Sigmoid colon (tissue), 7 donors: ENCODE data around the gene TBC1D10A. TPM values are rescaled to one million over a fixed set of nuclear protein-coding genes. Genes with fewer than 3 reads are reported as not detected.
A peak's percentile ranks its signal among the peaks of the same experiment; 100 is the strongest.

Source experiments
- DNase-seq: peaks from one replicate; pipeline ENCODE4 v3.0.0-alpha.2; 2019
- H3K27ac ChIP-seq, 4 donors: fragments of 200-600 bp; sonication (generic); one replicate each; pipeline ENCODE4 v1.5.1; 2016 to 2019; ENCODE audit warnings: mild to moderate bottlenecking in 1 of 4
- H3K27me3 ChIP-seq, 3 donors: fragments of 200-600 bp; sonication (generic); one replicate each; pipeline ENCODE4 v1.5.1; 2019; ENCODE audit warnings: mild to moderate bottlenecking in 1 of 3
- H3K36me3 ChIP-seq, 4 donors: fragments of 200-600 bp; sonication (generic); one replicate each; pipeline ENCODE4 v1.5.1; 2016 to 2019
- H3K4me1 ChIP-seq, 4 donors: fragments of 200-600 bp; sonication (generic); one replicate each; pipeline ENCODE4 v1.5.1; 2017 to 2019
- H3K4me3 ChIP-seq, 4 donors: fragments of 200-600 bp; sonication (generic); one replicate each; pipeline ENCODE4 v1.5.1; 2017 to 2019; ENCODE audit warnings: mild to moderate bottlenecking in 2 of 4, moderate library complexity in 1 of 4
- H3K9me3 ChIP-seq, 4 donors: fragments of 200-600 bp in 3 of 4; sonication (generic) in 3 of 4; one replicate each; pipeline versions ENCODE4 v1.5.1 to v1.6.1; 2013 to 2019
- EP300 ChIP-seq, 4 donors: sonication (generic); formaldehyde crosslinking; IDR thresholded peaks; one replicate each; pipeline ENCODE4 v1.6.1; 2017; ENCODE audit warnings: antibody characterized with exemption in 4 of 4
- POLR2A ChIP-seq, 2 donors: fragments of 450-650 bp; IDR thresholded peaks; one replicate each; pipeline ENCODE4 v1.6.1; 2016; ENCODE audit warnings: antibody characterized with exemption in 2 of 2, mild to moderate bottlenecking in 2 of 2, moderate library complexity in 2 of 2
- POLR2AphosphoS5 ChIP-seq, 4 donors: sonication (generic); formaldehyde crosslinking; IDR thresholded peaks; one replicate each; pipeline ENCODE4 v1.6.1; 2017; ENCODE audit warnings: antibody characterized with exemption in 4 of 4
- WGBS, 2 donors: extraction: QIAGEN DNeasy Blood & Tissue Kit; methylation state at CpG; one replicate each; pipeline ENCODE4 v1.1.7; 2013; 5-methylcytosine and 5-hydroxymethylcytosine counted together
- intact Hi-C: fragments of 100-400 bp; cut with DNase I; formaldehyde crosslinking; loops from one replicate; pipeline ENCODE4 v1.15.1; 2023
- polyA plus RNA-seq, 3 donors: library from polyadenylated mRNA; stranded (reverse); fragments of 200-250 nt; gene quantifications; one replicate each; pipeline ENCODE4 v1.2.3, GENCODE V29; 2013
- total RNA-seq, 4 donors: library from RNA; depleted of rRNA; stranded (reverse); fragments of >200 nt; gene quantifications; one replicate each; pipeline ENCODE4 v1.1.0, GENCODE V29; 2016
- TF ChIP-seq, protein P1 (sequence below), 4 experiments: fragments of 450-650 bp in 3 of 4; fragments of 200-600 bp in 1 of 4; IDR thresholded peaks; one replicate each; pipeline ENCODE4 v1.5.1; 2016 to 2019; ENCODE audit warnings: antibody characterized with exemption in 4 of 4, mild to moderate bottlenecking in 3 of 4, moderate library complexity in 2 of 4
- donor health status: healthy with polysubstance abuse.
- donor health status: Bipolar disorder and iron deficiency.
- donor health status: healthy.

TBC1D10A gene
- total and polyA plus RNA-seq, 7 donors, result 12.5 to 35.4 (median 29.1) TPM

DNA sequence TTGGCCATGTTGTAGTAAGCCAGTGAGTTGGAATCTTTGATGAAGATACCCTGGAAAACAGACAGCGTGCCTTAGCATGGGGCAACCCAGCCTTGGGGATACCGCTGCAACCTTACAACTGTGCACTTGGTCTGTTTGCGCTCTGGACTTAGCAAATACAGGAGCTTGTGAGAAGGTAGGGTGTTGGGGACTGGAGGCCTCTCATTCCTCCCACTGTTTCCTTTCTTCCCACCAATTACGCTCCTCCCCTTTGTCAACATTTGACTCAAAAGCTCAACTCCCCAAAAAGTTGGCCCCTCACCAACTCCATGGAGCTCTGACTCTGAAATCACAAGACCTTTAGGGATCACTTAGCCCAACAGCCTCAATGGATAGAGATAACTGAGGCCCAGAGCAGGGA is 7.9 kb upstream of the TBC1D10A start:
- Histone ChIP-seq H3K4me1 (no peaks in the 10 kb centered on the region), H3K36me3 (peaks cover 68 to 95% (median 74%) of the 10 kb centered on the region in 4 donors), H3K4me3 (no peak overlapping the region), H3K27ac (no peak overlapping the region), H3K9me3 (no peaks in the 10 kb centered on the region), H3K27me3 (no peaks in the 10 kb centered on the region)
- no peak for DNase-seq
- intact Hi-C loops, result no loop called here
- TF ChIP-seq POLR2AphosphoS5 (IDR thresholded peaks at IDR 0.05), result no peak
- no peak for TF ChIP-seq EP300 (IDR thresholded peaks at IDR 0.05)
- no peak for TF ChIP-seq POLR2A (IDR thresholded peaks at IDR 0.05)
- TF ChIP-seq, protein P1, sequence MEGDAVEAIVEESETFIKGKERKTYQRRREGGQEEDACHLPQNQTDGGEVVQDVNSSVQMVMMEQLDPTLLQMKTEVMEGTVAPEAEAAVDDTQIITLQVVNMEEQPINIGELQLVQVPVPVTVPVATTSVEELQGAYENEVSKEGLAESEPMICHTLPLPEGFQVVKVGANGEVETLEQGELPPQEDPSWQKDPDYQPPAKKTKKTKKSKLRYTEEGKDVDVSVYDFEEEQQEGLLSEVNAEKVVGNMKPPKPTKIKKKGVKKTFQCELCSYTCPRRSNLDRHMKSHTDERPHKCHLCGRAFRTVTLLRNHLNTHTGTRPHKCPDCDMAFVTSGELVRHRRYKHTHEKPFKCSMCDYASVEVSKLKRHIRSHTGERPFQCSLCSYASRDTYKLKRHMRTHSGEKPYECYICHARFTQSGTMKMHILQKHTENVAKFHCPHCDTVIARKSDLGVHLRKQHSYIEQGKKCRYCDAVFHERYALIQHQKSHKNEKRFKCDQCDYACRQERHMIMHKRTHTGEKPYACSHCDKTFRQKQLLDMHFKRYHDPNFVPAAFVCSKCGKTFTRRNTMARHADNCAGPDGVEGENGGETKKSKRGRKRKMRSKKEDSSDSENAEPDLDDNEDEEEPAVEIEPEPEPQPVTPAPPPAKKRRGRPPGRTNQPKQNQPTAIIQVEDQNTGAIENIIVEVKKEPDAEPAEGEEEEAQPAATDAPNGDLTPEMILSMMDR (IDR thresholded peaks at IDR 0.05), result no peak
- 95 to 98% methylated on average over 4 of the region's 4 CpGs for WGBS, 2 donors

DNA sequence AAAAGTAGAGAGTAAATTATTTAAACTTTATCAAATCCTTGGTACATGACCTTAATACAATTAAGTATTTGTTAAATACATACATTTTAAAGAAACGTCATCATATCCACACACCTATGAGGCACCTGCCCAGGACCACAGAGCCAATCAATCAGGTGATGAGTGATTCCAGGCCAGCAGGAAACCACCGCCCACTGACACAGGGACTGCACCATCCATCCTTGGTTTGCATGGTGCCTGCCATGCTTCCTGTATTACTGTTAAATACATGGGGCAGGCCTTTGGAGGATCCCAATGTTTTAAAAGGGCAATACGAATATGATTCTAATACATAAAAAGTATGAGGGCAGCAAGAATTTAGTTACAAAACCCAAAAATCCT is 7.0 kb upstream of the TBC1D10A start:
- 72 to 88% methylated on average over 3 of the region's 3 CpGs for WGBS, 2 donors
- Histone ChIP-seq H3K36me3 (peaks cover 59 to 87% (median 66%) of the 10 kb centered on the region in 4 donors), H3K4me3 (no peak overlapping the region), H3K27me3 (no peaks in the 10 kb centered on the region), H3K9me3 (no peaks in the 10 kb centered on the region), H3K27ac (no peak overlapping the region), H3K4me1 (no peaks in the 10 kb centered on the region)
- no peak for DNase-seq
- no peak for TF ChIP-seq POLR2A (IDR thresholded peaks at IDR 0.05)
- no peak for TF ChIP-seq POLR2AphosphoS5 (IDR thresholded peaks at IDR 0.05)
- TF ChIP-seq EP300 (IDR thresholded peaks at IDR 0.05), result no peak
- TF ChIP-seq, protein P1 (IDR thresholded peaks at IDR 0.05), result no peak
- intact Hi-C loops, result no loop called here

GRCh38 chr22:30332994-30333706 is 6.4 kb upstream of the TBC1D10A start:
- H3K27me3 ChIP-seq, result no peaks in the 10 kb centered on the region
- intact Hi-C loops, result no loop called here
- 60 to 75% methylated on average over 2 of the region's 2 CpGs for WGBS, 2 donors
- no peak for DNase-seq
- H3K4me1 ChIP-seq, result no peaks in the 10 kb centered on the region
- peaks cover 54 to 82% (median 60%) of the 10 kb centered on the region in 4 donors for H3K36me3 ChIP-seq
- H3K27ac ChIP-seq, result peak overlapping the region in 1 of 4 donors; percentile 13
- H3K9me3 ChIP-seq, result no peaks in the 10 kb centered on the region
- no peak overlapping the region for H3K4me3 ChIP-seq
- no peak for TF ChIP-seq EP300 (IDR thresholded peaks at IDR 0.05)
- TF ChIP-seq, protein P1 (IDR thresholded peaks at IDR 0.05), result no peak

DNA sequence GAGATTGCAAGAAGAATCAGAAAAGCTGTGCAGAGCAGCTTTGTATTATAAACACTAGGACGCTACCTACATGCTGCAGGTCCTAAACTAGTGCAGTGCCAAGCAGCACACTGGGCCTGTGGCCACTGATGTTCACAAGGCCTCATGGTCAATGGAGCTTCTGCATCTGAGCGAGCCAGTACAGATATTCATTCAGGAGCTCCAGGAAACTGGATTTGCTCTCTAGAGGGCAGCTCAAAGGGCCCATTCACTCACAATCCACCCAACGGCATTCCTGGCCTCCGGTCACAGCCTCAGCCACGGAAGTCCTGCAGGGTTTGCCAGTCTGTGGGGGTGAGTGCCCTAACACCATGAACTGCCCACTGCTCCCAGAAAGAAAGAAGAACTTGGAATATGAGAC is 5.8 kb upstream of the TBC1D10A start:
- H3K9me3 ChIP-seq, result no peaks in the 10 kb centered on the region
- peaks cover 0 to under 1% (median under 1%) of the 10 kb centered on the region in 4 donors for H3K4me1 ChIP-seq
- TF ChIP-seq POLR2A (IDR thresholded peaks at IDR 0.05), result no peak
- TF ChIP-seq POLR2AphosphoS5 (IDR thresholded peaks at IDR 0.05), result peak in 1 of 4 donors; percentile 18
- TF ChIP-seq EP300 (IDR thresholded peaks at IDR 0.05), result no peak
- TF ChIP-seq, protein P1 (IDR thresholded peaks at IDR 0.05), result no peak
- intact Hi-C loops, result no loop called here
- no peak for DNase-seq
- no peak overlapping the region for H3K27ac ChIP-seq
- H3K27me3 ChIP-seq, result no peaks in the 10 kb centered on the region
- H3K4me3 ChIP-seq, result no peak overlapping the region
- WGBS, 2 donors, result 89 to 93% methylated on average over 5 of the region's 5 CpGs
- peaks cover 48 to 76% (median 54%) of the 10 kb centered on the region in 4 donors for H3K36me3 ChIP-seq
